GM12878 (cell line): Measurements from ENCODE around the gene IFNAR1. TPM values are rescaled to one million over a fixed set of nuclear protein-coding genes. Genes with fewer than 3 reads are reported as not detected.

Source experiments
- ATAC-seq: fragments of 200-7000 bp; cut with Tn5 transposase; 3 replicates; pipeline ENCODE4 v1.9.1; 2020; ENCODE audit warnings: mild to moderate bottlenecking, moderate library complexity
- BruUV-seq: library from RNA; stranded (reverse); fragments of 400-500 nt; replicated peaks from 2 replicates; lab custom pipeline; 2021; lab: Mats Ljungman, UMichigan
- CTCF ChIA-PET: fragments of 300-600 bp; sonication (Branson Sonifier 250); formaldehyde crosslinking; extraction: SDS; loops from one replicate; lab custom pipeline; 2021; ENCODE audit warnings: inconsistent platforms; lab: Yijun Ruan, JAX
- POLR2A ChIA-PET: fragments of 350-600 bp; formaldehyde crosslinking; extraction: SDS; loops from one replicate; lab custom pipeline; 2021; ENCODE audit warnings: inconsistent platforms; lab: Charles Lee
- RAD21 ChIA-PET: fragments of 300-600 bp; sonication (Branson Sonifier 250); formaldehyde crosslinking; loops from one replicate; lab custom pipeline; 2023; ENCODE audit warnings: antibody characterized with exemption; ENCODE audit not compliant: unreplicated experiment; lab: Charles Lee
- SMC1A ChIA-PET: fragments of 300-600 bp; sonication (Branson Sonifier 250); formaldehyde crosslinking; loops from one replicate; lab custom pipeline; 2023; ENCODE audit not compliant: unreplicated experiment, uncharacterized antibody; lab: Charles Lee
- DNase-seq: peaks from one replicate; pipeline ENCODE4 v3.0.0-alpha.2; 2011; ENCODE audit warnings: low read depth, low spot score
- FAIRE-seq: peaks from 3 replicates; lab custom pipeline; 2011; peaks lifted over from hg19 to GRCh38; lab: Jason Lieb, UNC
- H2AFZ ChIP-seq: 2 replicates; pipeline ENCODE4 v1.6.0; 2011; ENCODE audit warnings: low read depth, low read length, control low read depth; ENCODE audit not compliant: control insufficient read depth
- H3K27ac ChIP-seq: 2 replicates; pipeline ENCODE4 v1.5.1; 2011; ENCODE audit warnings: control low read depth; ENCODE audit not compliant: control insufficient read depth, insufficient read depth
- H3K27me3 ChIP-seq, 2 experiments: replicated peaks in 1 of 2; 2 replicates each; pipeline versions ENCODE4 v1.6.0 to v1.6.1; 2011; ENCODE audit warnings: low read length in 1 of 2; ENCODE audit not compliant: control insufficient read depth in 2 of 2, insufficient read depth in 2 of 2
- H3K36me3 ChIP-seq, 2 experiments: 2 replicates each; pipeline ENCODE4 v1.5.1; 2011; ENCODE audit warnings: low read length in 1 of 2; ENCODE audit not compliant: control insufficient read depth in 2 of 2, insufficient read depth in 2 of 2
- H3K4me1 ChIP-seq: 2 replicates; pipeline ENCODE4 v1.6.1; 2011; ENCODE audit warnings: mild to moderate bottlenecking, low read length, moderate library complexity, mixed read lengths; ENCODE audit not compliant: control insufficient read depth, insufficient read depth
- H3K4me2 ChIP-seq: 2 replicates; pipeline ENCODE4 v1.6.0; 2011; ENCODE audit warnings: control low read depth; ENCODE audit not compliant: control insufficient read depth, insufficient read depth
- H3K4me3 ChIP-seq: fragments of 200-600 bp; sonication (generic); 2 replicates; pipeline ENCODE4 v1.5.1; 2016
- H3K79me2 ChIP-seq: 2 replicates; pipeline ENCODE4 v1.6.0; 2011; ENCODE audit warnings: low read length; ENCODE audit not compliant: control insufficient read depth, insufficient read depth
- H3K9ac ChIP-seq: 2 replicates; pipeline ENCODE4 v1.8.0; 2011; ENCODE audit warnings: low read length, control low read depth, mixed read lengths; ENCODE audit not compliant: control insufficient read depth, insufficient read depth
- H3K9me3 ChIP-seq: replicated peaks from 3 replicates; pipeline ENCODE4 v1.5.1; 2011; ENCODE audit warnings: mild to moderate bottlenecking, low read length; ENCODE audit not compliant: control insufficient read depth, insufficient read depth
- H4K20me1 ChIP-seq: 2 replicates; pipeline ENCODE4 v1.6.0; 2011; ENCODE audit not compliant: control insufficient read depth, insufficient read depth
- E4F1 ChIP-seq: fragments of 450-650 bp; IDR thresholded peaks from 2 replicates; pipeline ENCODE4 v1.6.1; 2018; ENCODE audit warnings: borderline replicate concordance, mild to moderate bottlenecking; ENCODE audit not compliant: partially characterized antibody
- EED ChIP-seq: sonication (generic); IDR thresholded peaks from 2 replicates; pipeline ENCODE4 v1.6.1; 2016; ENCODE audit warnings: antibody characterized with exemption, low read depth
- HDAC6 ChIP-seq: fragments of 200-600 bp; sonication (generic); IDR thresholded peaks from one replicate; pipeline ENCODE4 v1.8.0; 2017; ENCODE audit warnings: antibody characterized with exemption; ENCODE audit not compliant: unreplicated experiment
- MTA3 ChIP-seq: IDR thresholded peaks from 2 replicates; pipeline ENCODE4 v1.6.1; 2012; ENCODE audit warnings: low read length, inconsistent platforms, borderline replicate concordance
- NR2F1 ChIP-seq: fragments of 450-650 bp; conservative IDR thresholded peaks from 2 replicates; pipeline ENCODE4 v1.6.1; 2017; ENCODE audit warnings: mild to moderate bottlenecking
- RAD21 ChIP-seq: IDR thresholded peaks from 2 replicates; pipeline ENCODE4 v1.6.1; 2011; ENCODE audit warnings: mild to moderate bottlenecking, low read depth, low read length, moderate library complexity; ENCODE audit not compliant: insufficient read depth
- RELA ChIP-seq: fragments of 450-650 bp; IDR thresholded peaks from 2 replicates; pipeline ENCODE4 v1.8.0; 2014; ENCODE audit warnings: borderline replicate concordance; ENCODE audit not compliant: partially characterized antibody
- SKIL ChIP-seq: fragments of 450-650 bp; IDR thresholded peaks from 2 replicates; pipeline ENCODE4 v1.6.1; 2017; ENCODE audit warnings: mild to moderate bottlenecking, low read depth, inconsistent platforms; ENCODE audit not compliant: poor library complexity, severe bottlenecking
- USF2 ChIP-seq: IDR thresholded peaks from 2 replicates; pipeline ENCODE4 v1.6.1; 2011; ENCODE audit warnings: low read depth, low read length, improper control_type of control experiment, borderline replicate concordance
- WRNIP1 ChIP-seq: IDR thresholded peaks from 2 replicates; pipeline ENCODE4 v1.6.1; 2011; ENCODE audit warnings: low read depth, low read length, improper control_type of control experiment, borderline replicate concordance
- ZNF207 ChIP-seq: fragments of 450-650 bp; IDR thresholded peaks from 2 replicates; pipeline ENCODE4 v1.6.1; 2014; ENCODE audit warnings: antibody characterized with exemption, mild to moderate bottlenecking, borderline replicate concordance
- WGBS: methylation state at CpG from one replicate; pipeline ENCODE4 v1.1.6; 2016; ENCODE audit warnings: low lambda C conversion rate; ENCODE audit not compliant: insufficient replicate concordance, insufficient coverage; ENCODE audit errors: missing lambda C conversion rate; 5-methylcytosine and 5-hydroxymethylcytosine counted together
- in situ Hi-C: fragments of 300-500 bp; cut with MboI; formaldehyde crosslinking; loops from 9 replicates; pipeline ENCODE4 v1.14.3; 2018; ENCODE audit warnings: mixed read lengths
- intact Hi-C: fragments of 100-400 bp; cut with micrococcal nuclease; formaldehyde crosslinking; loops from one replicate; pipeline ENCODE4 v1.14.2; 2022; ENCODE audit not compliant: unreplicated experiment
- polyA plus RNA-seq, 11 experiments: library from polyadenylated mRNA; depleted of rRNA in 4 of 11; unstranded in 6 of 11; stranded (reverse) in 5 of 11; fragments of >200 nt; fragmentation: Nextera tagmentation in 4 of 11; fragmentation: Illumina TruSeq in 1 of 11; extraction: Ambion mirVana in 4 of 11; extraction: Trizol in 1 of 11; gene quantifications; 1 replicate in 1 of 11; 2 replicates in 10 of 11; pipeline versions ENCODE4 v1.2.1 to v1.2.3, GENCODE V29; 2011 to 2016; ENCODE audit warnings: inconsistent platforms in 2 of 11, missing spikeins in 2 of 11, low read depth in 1 of 11
- total RNA-seq, 4 experiments: library from RNA; depleted of rRNA in 3 of 4; stranded (reverse); fragments of >200 nt in 3 of 4; fragmentation: Illumina TruSeq in 1 of 4; extraction: Trizol in 1 of 4; gene quantifications; 2 replicates each; pipeline versions ENCODE4 v1.2.1 to v1.2.3, GENCODE V29; 2013 to 2021
- TF ChIP-seq, protein P1 (sequence below): fragments of 450-650 bp; formaldehyde crosslinking; IDR thresholded peaks from 2 replicates; pipeline ENCODE4 v1.4.0; 2022; ENCODE audit warnings: mild to moderate bottlenecking, moderate library complexity

Gene IFNAR1
- total and polyA plus RNA-seq, 10 of the 15 experiments (the other 5 are each of a cell fraction or from before 2014, with no cell fraction given), result 12.0 to 62.4 (median 24.6) TPM

- in situ Hi-C loops (no loop called here), intact Hi-C loops (no loop called here)
- FAIRE-seq (no peak), DNase-seq (no peak)
- Histone ChIP-seq H3K4me2 (peak overlapping the region; percentile 91), H3K9me3 (peaks cover 7% of the 10 kb centered on the region; the same call in 2 of the 3 replicates), H3K27me3 (no peaks in the 10 kb centered on the region), H3K4me3 (no peak overlapping the region), H2AFZ (no peak overlapping the region), H3K36me3 (no peaks in the 10 kb centered on the region)
- BruUV-seq, result no TSS peak
- WGBS, result 47% methylated on average over 1 of the region's 1 CpG
- TF ChIP-seq USF2, result no peak
- TF ChIP-seq EED, result no peak
- no peak for TF ChIP-seq RAD21
- TF ChIP-seq HDAC6, result no peak
- TF ChIP-seq, protein P1, sequence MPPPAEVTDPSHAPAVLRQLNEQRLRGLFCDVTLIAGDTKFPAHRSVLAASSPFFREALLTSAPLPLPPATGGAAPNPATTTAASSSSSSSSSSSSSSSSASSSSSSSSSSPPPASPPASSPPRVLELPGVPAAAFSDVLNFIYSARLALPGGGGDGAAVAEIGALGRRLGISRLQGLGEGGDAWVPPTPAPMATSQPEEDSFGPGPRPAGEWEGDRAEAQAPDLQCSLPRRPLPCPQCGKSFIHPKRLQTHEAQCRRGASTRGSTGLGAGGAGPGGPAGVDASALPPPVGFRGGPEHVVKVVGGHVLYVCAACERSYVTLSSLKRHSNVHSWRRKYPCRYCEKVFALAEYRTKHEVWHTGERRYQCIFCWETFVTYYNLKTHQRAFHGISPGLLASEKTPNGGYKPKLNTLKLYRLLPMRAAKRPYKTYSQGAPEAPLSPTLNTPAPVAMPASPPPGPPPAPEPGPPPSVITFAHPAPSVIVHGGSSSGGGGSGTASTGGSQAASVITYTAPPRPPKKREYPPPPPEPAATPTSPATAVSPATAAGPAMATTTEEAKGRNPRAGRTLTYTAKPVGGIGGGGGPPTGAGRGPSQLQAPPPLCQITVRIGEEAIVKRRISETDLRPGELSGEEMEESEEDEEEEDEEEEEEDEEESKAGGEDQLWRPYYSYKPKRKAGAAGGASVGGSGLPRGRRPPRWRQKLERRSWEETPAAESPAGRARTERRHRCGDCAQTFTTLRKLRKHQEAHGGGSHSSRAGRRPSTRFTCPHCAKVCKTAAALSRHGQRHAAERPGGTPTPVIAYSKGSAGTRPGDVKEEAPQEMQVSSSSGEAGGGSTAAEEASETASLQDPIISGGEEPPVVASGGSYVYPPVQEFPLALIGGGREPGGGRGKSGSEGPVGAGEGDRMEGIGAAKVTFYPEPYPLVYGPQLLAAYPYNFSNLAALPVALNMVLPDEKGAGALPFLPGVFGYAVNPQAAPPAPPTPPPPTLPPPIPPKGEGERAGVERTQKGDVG (CRISPR knock-in tag), result no peak
- TF ChIP-seq E4F1, result no peak
- TF ChIP-seq WRNIP1, result no peak
- TF ChIP-seq NR2F1, result no peak
- no peak for TF ChIP-seq ZNF207
- TF ChIP-seq MTA3, result no peak
- TF ChIP-seq SKIL, result no peak
- TF ChIP-seq RELA, result no peak
- TF ChIP-seq, all 136 proteins: peak for 0
- Histone ChIP-seq H4K20me1 (no peaks in the 10 kb centered on the region), H3K4me1 (peaks cover 21% of the 10 kb centered on the region), H3K79me2 (no peaks in the 10 kb centered on the region), H3K9ac (no peak overlapping the region), H3K27ac (peak overlapping the region; percentile 57)
- CTCF ChIA-PET, result interaction anchor here (1.0 to 2.3 kb wide), 3 partner anchors 29 to 110 kb away, joined by 3 to 11 read pairs (median 3); no protein-coding TSS in a partner anchor
- ATAC-seq, result no peak
- SMC1A ChIA-PET, result interaction anchor here (0.8 to 3.2 kb wide), 7 partner anchors 15 to 135 kb away, joined by 3 to 11 read pairs (median 7); partner anchors contain the start of genes IFNAR1 and IL10RB
- RAD21 ChIA-PET, result interaction anchor here (1.2 to 2.1 kb wide), 3 partner anchors 41 to 135 kb away, joined by 4 to 12 read pairs (median 5); no protein-coding TSS in a partner anchor
- POLR2A ChIA-PET, result interaction anchor here (0.6 to 1.0 kb wide), 2 partner anchors 15 to 61 kb away, joined by 3 to 6 read pairs; partner anchors contain the start of gene IFNAR1
Observed at GRCh38 chr21:33309778-33310177, 15.0 kb upstream of the IFNAR1 start.
